NB4 (cell line): ENCODE measurements around the gene PVALB.

Source experiments
- MYC ChIP-seq: IDR thresholded peaks from 2 replicates; pipeline ENCODE4 v1.6.1; 2011; ENCODE audit warnings: low read depth, low read length
- POLR2A ChIP-seq: IDR thresholded peaks from 2 replicates; pipeline ENCODE4 v1.6.1; 2011; ENCODE audit warnings: mild to moderate bottlenecking; ENCODE audit not compliant: insufficient read length; ENCODE audit errors: extremely low read depth
- TF ChIP-seq, protein P1 (sequence below): IDR thresholded peaks from one replicate; pipeline ENCODE4 v1.5.1; 2012; ENCODE audit warnings: low read depth, low read length
- TF ChIP-seq, protein P2 (sequence below): IDR thresholded peaks from 2 replicates; pipeline ENCODE4 v1.6.1; 2011; ENCODE audit warnings: low read depth, low read length

GRCh38 chr22:36864454-36865215 is 47.8 kb upstream of the PVALB start:
- TF ChIP-seq, protein P1, sequence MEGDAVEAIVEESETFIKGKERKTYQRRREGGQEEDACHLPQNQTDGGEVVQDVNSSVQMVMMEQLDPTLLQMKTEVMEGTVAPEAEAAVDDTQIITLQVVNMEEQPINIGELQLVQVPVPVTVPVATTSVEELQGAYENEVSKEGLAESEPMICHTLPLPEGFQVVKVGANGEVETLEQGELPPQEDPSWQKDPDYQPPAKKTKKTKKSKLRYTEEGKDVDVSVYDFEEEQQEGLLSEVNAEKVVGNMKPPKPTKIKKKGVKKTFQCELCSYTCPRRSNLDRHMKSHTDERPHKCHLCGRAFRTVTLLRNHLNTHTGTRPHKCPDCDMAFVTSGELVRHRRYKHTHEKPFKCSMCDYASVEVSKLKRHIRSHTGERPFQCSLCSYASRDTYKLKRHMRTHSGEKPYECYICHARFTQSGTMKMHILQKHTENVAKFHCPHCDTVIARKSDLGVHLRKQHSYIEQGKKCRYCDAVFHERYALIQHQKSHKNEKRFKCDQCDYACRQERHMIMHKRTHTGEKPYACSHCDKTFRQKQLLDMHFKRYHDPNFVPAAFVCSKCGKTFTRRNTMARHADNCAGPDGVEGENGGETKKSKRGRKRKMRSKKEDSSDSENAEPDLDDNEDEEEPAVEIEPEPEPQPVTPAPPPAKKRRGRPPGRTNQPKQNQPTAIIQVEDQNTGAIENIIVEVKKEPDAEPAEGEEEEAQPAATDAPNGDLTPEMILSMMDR, result no peak
- no peak for TF ChIP-seq POLR2A
- TF ChIP-seq, protein P2, sequence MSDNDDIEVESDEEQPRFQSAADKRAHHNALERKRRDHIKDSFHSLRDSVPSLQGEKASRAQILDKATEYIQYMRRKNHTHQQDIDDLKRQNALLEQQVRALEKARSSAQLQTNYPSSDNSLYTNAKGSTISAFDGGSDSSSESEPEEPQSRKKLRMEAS, result no peak
- no peak for TF ChIP-seq MYC
